Kidney epithelial cell (primary cell): ENCODE results near the gene MPL. TPM values are rescaled to one million over a fixed set of nuclear protein-coding genes. Genes with fewer than 3 reads are reported as not detected.

Source experiments
- DNase-seq: peaks from one replicate; pipeline ENCODE4 v3.0.0-alpha.2; 2010; ENCODE audit warnings: low read depth
- H3K27me3 ChIP-seq: 2 replicates; pipeline ENCODE4 v1.6.0; 2011; ENCODE audit warnings: low read length; ENCODE audit not compliant: control insufficient read depth, insufficient read depth
- H3K36me3 ChIP-seq: 2 replicates; pipeline ENCODE4 v1.5.1; 2011; ENCODE audit warnings: low read length; ENCODE audit not compliant: control insufficient read depth, insufficient read depth
- H3K4me3 ChIP-seq: 2 replicates; pipeline ENCODE4 v1.5.1; 2011; ENCODE audit warnings: low read depth, mild to moderate bottlenecking, control low read depth, low read length
- total RNA-seq: library from RNA; depleted of rRNA; stranded (reverse); fragments of >200 nt; gene quantifications from 2 replicates; pipeline ENCODE4 v1.2.3, GENCODE V29; 2015
- TF ChIP-seq, protein P1 (sequence below): IDR thresholded peaks from 2 replicates; pipeline ENCODE4 v1.5.1; 2011; ENCODE audit warnings: mild to moderate bottlenecking, moderate library complexity, low read length, control low read depth, inconsistent platforms; ENCODE audit not compliant: insufficient read depth, poor library complexity, severe bottlenecking

Gene MPL
- total RNA-seq, 1 donor from 2014 or later, result not detected

DNA sequence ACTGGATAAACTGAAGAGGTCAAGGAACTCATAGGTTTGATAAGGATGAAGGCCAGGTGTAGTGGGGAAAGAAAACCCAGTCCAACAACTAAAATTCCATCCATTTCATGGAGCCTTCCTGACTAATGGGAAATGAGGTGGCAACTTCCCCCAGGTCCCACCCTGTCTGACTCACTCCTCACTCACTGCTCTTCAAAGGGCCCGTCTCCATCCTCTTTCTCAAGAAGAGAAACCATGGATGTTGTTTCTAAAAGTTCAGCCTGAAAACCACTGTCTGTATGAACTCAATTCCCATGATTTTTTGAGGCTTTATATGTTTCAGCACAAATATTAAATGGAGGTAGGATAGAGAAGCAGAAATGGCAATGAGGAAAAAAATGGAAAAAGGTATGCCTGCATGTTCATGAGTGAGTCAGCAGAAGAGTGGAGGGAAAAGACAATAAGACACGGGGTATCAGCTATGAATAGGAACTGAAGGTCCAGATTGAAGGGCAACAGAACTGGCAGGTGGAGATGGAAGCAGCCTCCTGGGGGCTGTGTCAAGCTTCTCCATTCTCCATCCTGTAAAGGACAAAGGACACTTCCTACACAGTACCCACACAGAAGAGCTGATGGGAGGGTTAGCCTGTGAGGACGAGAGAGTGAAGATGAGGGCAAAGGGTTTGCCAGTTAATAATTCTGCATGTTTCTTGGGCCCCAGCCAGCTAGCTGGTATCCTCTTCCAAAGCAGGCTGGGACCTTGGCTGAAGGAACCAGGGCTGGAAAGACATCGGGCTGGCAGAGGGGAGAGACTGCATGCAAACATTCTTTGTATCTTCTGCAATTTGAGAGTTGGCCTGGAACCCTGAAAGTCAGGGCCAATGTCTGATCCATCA, 35.7 kb downstream of the MPL start:
- Histone ChIP-seq H3K36me3 (no peaks in the 10 kb centered on the region), H3K4me3 (no peak overlapping the region), H3K27me3 (no peaks in the 10 kb centered on the region)
- DNase-seq, result no peak
- TF ChIP-seq, protein P1, sequence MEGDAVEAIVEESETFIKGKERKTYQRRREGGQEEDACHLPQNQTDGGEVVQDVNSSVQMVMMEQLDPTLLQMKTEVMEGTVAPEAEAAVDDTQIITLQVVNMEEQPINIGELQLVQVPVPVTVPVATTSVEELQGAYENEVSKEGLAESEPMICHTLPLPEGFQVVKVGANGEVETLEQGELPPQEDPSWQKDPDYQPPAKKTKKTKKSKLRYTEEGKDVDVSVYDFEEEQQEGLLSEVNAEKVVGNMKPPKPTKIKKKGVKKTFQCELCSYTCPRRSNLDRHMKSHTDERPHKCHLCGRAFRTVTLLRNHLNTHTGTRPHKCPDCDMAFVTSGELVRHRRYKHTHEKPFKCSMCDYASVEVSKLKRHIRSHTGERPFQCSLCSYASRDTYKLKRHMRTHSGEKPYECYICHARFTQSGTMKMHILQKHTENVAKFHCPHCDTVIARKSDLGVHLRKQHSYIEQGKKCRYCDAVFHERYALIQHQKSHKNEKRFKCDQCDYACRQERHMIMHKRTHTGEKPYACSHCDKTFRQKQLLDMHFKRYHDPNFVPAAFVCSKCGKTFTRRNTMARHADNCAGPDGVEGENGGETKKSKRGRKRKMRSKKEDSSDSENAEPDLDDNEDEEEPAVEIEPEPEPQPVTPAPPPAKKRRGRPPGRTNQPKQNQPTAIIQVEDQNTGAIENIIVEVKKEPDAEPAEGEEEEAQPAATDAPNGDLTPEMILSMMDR, result no peak

DNA sequence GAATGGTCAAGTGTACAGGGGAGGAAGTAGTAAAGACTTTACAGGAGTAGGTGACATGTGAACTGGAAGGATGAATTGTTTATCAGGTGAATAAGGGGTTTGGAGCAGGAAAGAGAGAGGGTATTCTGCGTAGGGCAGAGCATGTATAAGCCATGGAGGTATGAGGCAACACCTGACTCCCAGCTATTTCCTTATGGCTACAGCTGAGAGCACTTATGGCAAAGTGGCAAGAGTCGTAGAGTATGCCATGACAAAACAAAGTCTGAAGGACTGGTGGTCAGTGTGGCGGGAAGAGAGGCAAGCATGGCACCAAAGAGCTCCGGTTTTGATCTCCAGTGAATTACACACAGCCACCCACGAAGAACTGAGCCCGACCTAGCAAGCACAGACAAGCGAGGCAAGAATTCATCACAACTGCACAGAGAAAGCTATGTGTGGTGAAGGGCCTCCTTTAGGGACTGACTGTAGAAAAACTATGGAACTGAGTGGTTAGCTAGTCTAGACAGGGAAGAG, 39.2 kb downstream of the MPL start:
- no peak for DNase-seq
- TF ChIP-seq, protein P1, result no peak
- H3K27me3 ChIP-seq, result no peaks in the 10 kb centered on the region
- no peak overlapping the region for H3K4me3 ChIP-seq
- H3K36me3 ChIP-seq, result no peaks in the 10 kb centered on the region

DNA sequence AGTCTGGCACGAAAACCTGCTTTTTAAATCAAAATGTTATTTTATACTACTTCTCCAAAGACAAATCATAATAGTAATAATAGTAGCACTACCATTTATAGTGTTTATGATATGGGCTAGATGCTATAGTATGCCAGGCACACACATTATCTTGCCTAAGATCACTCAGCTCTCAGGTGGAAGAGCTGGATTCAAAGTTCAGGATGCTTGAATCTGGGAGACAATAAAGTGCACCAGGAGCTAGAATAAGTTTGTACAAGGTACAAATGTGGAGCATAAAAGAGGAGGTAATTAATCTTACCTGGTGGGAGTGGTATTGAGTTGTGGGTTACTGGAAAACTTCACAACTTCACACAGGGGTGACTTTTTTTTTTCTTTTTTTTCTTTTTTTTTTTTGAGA, 40.2 kb downstream of the MPL start:
- Histone ChIP-seq H3K27me3 (no peaks in the 10 kb centered on the region), H3K36me3 (no peaks in the 10 kb centered on the region), H3K4me3 (no peak overlapping the region)
- no peak for DNase-seq
- TF ChIP-seq, protein P1, result no peak

DNA sequence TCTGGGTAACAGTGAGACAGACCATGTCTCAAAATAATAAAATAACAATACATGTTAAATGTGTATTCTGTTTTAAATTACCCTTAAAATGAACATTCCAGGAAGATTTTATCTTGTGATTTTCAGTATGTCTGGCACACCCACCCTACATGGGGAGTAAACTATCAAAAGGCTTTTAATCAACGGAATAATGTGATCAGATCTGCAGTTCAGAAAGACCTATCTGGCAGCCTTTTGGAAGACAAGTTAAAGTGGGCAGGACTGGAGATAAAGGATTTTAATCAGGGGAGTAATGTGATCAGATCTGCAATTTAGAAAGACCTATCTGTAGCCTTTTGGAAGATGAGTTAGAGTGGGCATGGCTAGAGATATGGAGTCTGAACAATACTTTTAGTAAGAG, 41.9 kb downstream of the MPL start:
- no peak overlapping the region for H3K4me3 ChIP-seq
- no peak for DNase-seq
- TF ChIP-seq, protein P1, result no peak
- H3K36me3 ChIP-seq, result no peaks in the 10 kb centered on the region
- H3K27me3 ChIP-seq, result no peaks in the 10 kb centered on the region

DNA sequence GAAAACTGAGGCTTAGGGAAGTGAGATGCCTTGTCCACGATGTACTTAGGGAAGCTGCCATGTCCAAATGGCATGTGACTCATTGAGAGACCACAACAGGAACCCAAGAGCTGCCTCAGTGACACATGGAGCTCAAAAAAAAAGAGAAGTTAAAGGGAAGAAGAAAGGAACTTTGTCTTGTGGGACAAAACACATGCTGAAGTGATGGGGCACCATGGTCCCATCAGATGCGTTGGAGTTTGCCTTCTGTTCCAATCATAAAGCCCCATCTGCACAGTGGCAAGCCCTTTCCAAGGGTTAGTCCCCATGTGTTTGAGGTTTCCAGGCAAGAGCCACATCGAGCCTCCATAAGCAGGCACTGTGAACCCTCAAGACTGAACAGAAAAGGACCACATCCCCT, 44.0 kb downstream of the MPL start:
- TF ChIP-seq, protein P1, result no peak
- Histone ChIP-seq H3K4me3 (no peak overlapping the region), H3K27me3 (no peaks in the 10 kb centered on the region), H3K36me3 (peaks cover 3% of the 10 kb centered on the region)
- DNase-seq, result no peak
